Chondrocyte (in vitro differentiated cells): ENCODE measurements around the gene TSPAN9. TPM values are rescaled to one million over a fixed set of nuclear protein-coding genes. Genes with fewer than 3 reads are reported as not detected.

ENCODE experiments used
- DNase-seq: peaks from one replicate; pipeline ENCODE4 v3.0.0; 2021; ENCODE audit warnings: mixed read lengths, low spot score
- H3K27ac Mint-ChIP-seq: one replicate; pipeline ENCODE4 v1.8.0; 2021; ENCODE audit warnings: mild to moderate bottlenecking, moderate library complexity, mixed read lengths; ENCODE audit not compliant: unreplicated experiment
- H3K27me3 Mint-ChIP-seq: 2 replicates; pipeline ENCODE4 v1.8.0; 2021; ENCODE audit warnings: low read depth, mixed read lengths
- H3K36me3 Mint-ChIP-seq: 2 replicates; pipeline ENCODE4 v1.8.0; 2021; ENCODE audit warnings: low read depth, mixed read lengths
- H3K4me1 Mint-ChIP-seq: 2 replicates; pipeline ENCODE4 v1.8.0; 2021; ENCODE audit warnings: low read depth, mild to moderate bottlenecking, mixed read lengths
- H3K4me3 Mint-ChIP-seq: one replicate; pipeline ENCODE4 v1.8.0; 2021; ENCODE audit warnings: mild to moderate bottlenecking, moderate library complexity, mixed read lengths; ENCODE audit not compliant: unreplicated experiment
- H3K9me3 Mint-ChIP-seq: 2 replicates; pipeline ENCODE4 v1.8.0; 2021; ENCODE audit warnings: low read depth, mixed read lengths
- CTCF ChIP-seq: fragments of 200-600 bp; sonication (generic); IDR thresholded peaks from 2 replicates; pipeline ENCODE4 v1.5.0; 2021; ENCODE audit warnings: antibody characterized with exemption, mild to moderate bottlenecking, moderate library complexity
- total RNA-seq: library from RNA; stranded (reverse); gene quantifications from 3 replicates; pipeline ENCODE4 v1.2.1, GENCODE V29; 2021

The TSPAN9 gene
- total RNA-seq, 1 donor from 2014 or later, result 50.4 TPM

GRCh38 chr12:3038166-3038565, 39.0 kb upstream of the TSPAN9 start:
- peaks cover 18% of the 10 kb centered on the region for H3K4me1 Mint-ChIP-seq
- no peaks in the 10 kb centered on the region for H3K9me3 Mint-ChIP-seq
- no peak overlapping the region for H3K4me3 Mint-ChIP-seq
- TF ChIP-seq CTCF, result no peak
- peaks cover 23% of the 10 kb centered on the region for H3K36me3 Mint-ChIP-seq
- no peak for DNase-seq
- no peaks in the 10 kb centered on the region for H3K27me3 Mint-ChIP-seq
- H3K27ac Mint-ChIP-seq, result no peak overlapping the region

GRCh38 chr12:3038926-3039510, 38.2 kb upstream of the TSPAN9 start:
- Mint-ChIP-seq H3K27me3 (no peaks in the 10 kb centered on the region), H3K4me1 (peaks cover 12% of the 10 kb centered on the region), H3K36me3 (peaks cover 29% of the 10 kb centered on the region), H3K27ac (no peak overlapping the region), H3K9me3 (no peaks in the 10 kb centered on the region), H3K4me3 (no peak overlapping the region)
- TF ChIP-seq CTCF, result no peak
- DNase-seq, result no peak

- no peak for DNase-seq
- Mint-ChIP-seq H3K27ac (peak overlapping the region; percentile 41), H3K9me3 (no peaks in the 10 kb centered on the region), H3K4me3 (no peak overlapping the region), H3K4me1 (peaks cover 6% of the 10 kb centered on the region), H3K27me3 (no peaks in the 10 kb centered on the region), H3K36me3 (peaks cover 30% of the 10 kb centered on the region)
- no peak for TF ChIP-seq CTCF
These were observed 37.0 kb upstream of the TSPAN9 start for GRCh38 chr12:3040026-3040656.

- peaks cover 3% of the 10 kb centered on the region for H3K4me1 Mint-ChIP-seq
These were observed 36.3 kb upstream of the TSPAN9 start for GRCh38 chr12:3040663-3041544.

More at GRCh38 chr12:3040663-3041544, 36.3 kb upstream of the TSPAN9 start:
- Mint-ChIP-seq H3K4me3 (no peak overlapping the region), H3K9me3 (no peaks in the 10 kb centered on the region), H3K36me3 (peaks cover 30% of the 10 kb centered on the region), H3K27me3 (no peaks in the 10 kb centered on the region), H3K27ac (no peak overlapping the region)
- TF ChIP-seq CTCF, result no peak
- DNase-seq, result no peak
